CD4-positive, alpha-beta T cell (primary cell): ENCODE results near the gene TTLL10. TPM values are rescaled to one million over a fixed set of nuclear protein-coding genes. Genes with fewer than 3 reads are reported as not detected.
A peak's percentile ranks its signal among the peaks of the same experiment; 100 is the strongest.

Source experiments
- ATAC-seq: fragments of 200-7000 bp; cut with Tn5 transposase; one replicate; pipeline ENCODE4 v1.10.0; 2022; ENCODE audit warnings: mild to moderate bottlenecking; ENCODE audit not compliant: poor library complexity
- CTCF ChIA-PET: fragments of 350-600 bp; sonication (Branson Sonifier 250); formaldehyde crosslinking; loops from one replicate; lab custom pipeline; 2021; ENCODE audit warnings: antibody characterized with exemption, inconsistent platforms; lab: Charles Lee
- POLR2A ChIA-PET: fragments of 350-600 bp; sonication (Branson Sonifier 250); formaldehyde crosslinking; loops from one replicate; lab custom pipeline; 2021; ENCODE audit warnings: antibody characterized with exemption, inconsistent platforms; lab: Charles Lee
- DNase-seq, 14 experiments: peaks; one replicate each; pipeline ENCODE4 v3.0.0-alpha.2; 2013 to 2020; ENCODE audit warnings: mixed read lengths in 2 of 14
- H3K27ac ChIP-seq, 2 donors: one replicate each; pipeline versions ENCODE4 v1.5.1 to v1.7.0; 2013; ENCODE audit warnings: low read length in 2 of 2, low read depth in 1 of 2, mild to moderate bottlenecking in 1 of 2
- H3K27me3 ChIP-seq, 2 experiments: 1 replicate in 1 of 2; 2 replicates in 1 of 2; pipeline versions ENCODE4 v1.6.1 to v1.7.0; 2013; ENCODE audit warnings: low read length in 2 of 2, control low read depth in 1 of 2, mild to moderate bottlenecking in 1 of 2, moderate library complexity in 1 of 2; ENCODE audit not compliant: insufficient read depth in 2 of 2, control insufficient read depth in 1 of 2
- H3K36me3 ChIP-seq: one replicate; pipeline ENCODE4 v1.6.1; 2013; ENCODE audit warnings: low read length, control low read depth; ENCODE audit not compliant: insufficient read depth
- H3K4me1 ChIP-seq: one replicate; pipeline ENCODE4 v1.6.1; 2013; ENCODE audit warnings: low read length, control low read depth; ENCODE audit not compliant: insufficient read depth
- H3K4me3 ChIP-seq: one replicate; pipeline ENCODE4 v1.5.1; 2013; ENCODE audit warnings: mild to moderate bottlenecking, low read length, moderate library complexity
- H3K9me3 ChIP-seq, 2 experiments: 1 replicate in 1 of 2; 2 replicates in 1 of 2; pipeline versions ENCODE4 v1.6.1 to v1.7.0; 2013; ENCODE audit warnings: low read length in 2 of 2, mild to moderate bottlenecking in 2 of 2, control low read depth in 1 of 2, moderate library complexity in 1 of 2; ENCODE audit not compliant: control insufficient read depth in 1 of 2, insufficient read depth in 1 of 2
- H3K27ac Mint-ChIP-seq: one replicate; pipeline ENCODE4 v1.8.0; 2020; ENCODE audit warnings: mixed read lengths
- H3K27me3 Mint-ChIP-seq: one replicate; pipeline ENCODE4 v1.8.0; 2021; ENCODE audit warnings: mixed read lengths
- H3K36me3 Mint-ChIP-seq: one replicate; pipeline ENCODE4 v1.8.0; 2021; ENCODE audit warnings: low read depth, mixed read lengths
- H3K4me1 Mint-ChIP-seq: one replicate; pipeline ENCODE4 v1.8.0; 2021; ENCODE audit warnings: low read depth, mixed read lengths
- H3K4me3 Mint-ChIP-seq: one replicate; pipeline ENCODE4 v1.8.0; 2020; ENCODE audit warnings: mild to moderate bottlenecking, mixed read lengths
- H3K9me3 Mint-ChIP-seq: one replicate; pipeline ENCODE4 v1.8.0; 2020; ENCODE audit warnings: mixed read lengths
- intact Hi-C, 2 experiments: fragments of 100-400 bp; cut with DNase I in 1 of 2; cut with micrococcal nuclease in 1 of 2; formaldehyde crosslinking; loops; one replicate each; pipeline versions ENCODE4 v1.15.1 to v1.9.0; 2023 to 2025; cut with DNase I, micrococcal nuclease
- total RNA-seq, 174 experiments: library from RNA in 2 of 174; stranded (reverse) in 2 of 174; gene quantifications; one replicate each; pipeline ENCODE4 v1.2.3 and lab custom pipeline; 2021 to 2026
- TF ChIP-seq, protein P1 (sequence below): fragments of 200-600 bp; IDR thresholded peaks from one replicate; pipeline ENCODE4 v1.8.0; 2022; ENCODE audit warnings: antibody characterized with exemption, mild to moderate bottlenecking

TTLL10 gene
- total RNA-seq, 2 experiments from 2014 or later: 0.11 to 0.59 TPM

DNA sequence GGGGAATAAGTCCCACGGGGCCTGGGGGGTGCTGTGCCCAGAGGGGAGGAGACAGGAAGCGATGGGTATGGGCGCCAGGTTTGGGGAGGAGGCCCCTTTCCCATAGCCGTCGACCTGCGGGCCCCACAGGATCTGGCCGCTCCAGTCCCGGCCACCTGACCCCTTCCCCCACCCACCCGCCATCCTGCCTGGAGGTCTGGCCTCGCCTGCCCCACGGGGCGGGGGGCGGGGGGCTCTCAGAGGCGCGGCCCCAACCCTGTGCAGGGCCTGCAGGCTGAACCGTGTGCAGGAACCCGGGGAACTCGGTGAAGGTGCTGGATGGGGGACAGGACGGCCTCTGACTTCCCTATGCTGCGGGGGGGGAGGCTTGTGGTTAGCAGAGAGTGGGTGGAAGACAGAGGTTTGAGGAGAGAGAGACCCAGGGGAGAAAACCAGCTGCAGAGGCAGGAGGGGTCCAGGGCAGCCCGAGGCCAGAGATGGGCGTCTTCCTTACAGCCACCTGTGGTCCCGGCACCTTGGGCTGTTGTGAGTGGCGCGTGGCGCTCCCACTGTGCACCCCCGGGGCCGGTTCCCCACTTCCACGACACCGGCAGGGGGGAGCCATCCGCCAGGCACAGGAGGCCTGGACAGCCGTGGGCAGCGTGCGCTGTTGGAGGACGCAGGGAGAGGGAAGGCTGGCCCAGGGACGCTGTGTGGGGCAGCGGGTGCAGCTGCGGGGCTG lies 35.2 kb downstream of the TTLL10 start:
- Histone ChIP-seq H3K27me3 (no peaks in the 10 kb centered on the region), H3K36me3 (peaks cover 2% of the 10 kb centered on the region), H3K4me1 (peaks cover 84% of the 10 kb centered on the region), H3K9me3 (no peaks in the 10 kb centered on the region), H3K4me3 (peak overlapping the region; percentile 50), H3K27ac (peak overlapping the region; percentile 21 to 82)
- no peaks in the 10 kb centered on the region for H3K27me3 Mint-ChIP-seq
- no peaks in the 10 kb centered on the region for H3K9me3 Mint-ChIP-seq
- ATAC-seq (peak; percentile 25), DNase-seq (peak in 8 of 14 experiments; percentile 11 to 76 (median 50))
- intact Hi-C loops: loop anchor here in 1 of 2 experiments (5.0 kb wide), 1 partner anchor 52 kb away; no protein-coding TSS in a partner anchor
- TF ChIP-seq, protein P1, sequence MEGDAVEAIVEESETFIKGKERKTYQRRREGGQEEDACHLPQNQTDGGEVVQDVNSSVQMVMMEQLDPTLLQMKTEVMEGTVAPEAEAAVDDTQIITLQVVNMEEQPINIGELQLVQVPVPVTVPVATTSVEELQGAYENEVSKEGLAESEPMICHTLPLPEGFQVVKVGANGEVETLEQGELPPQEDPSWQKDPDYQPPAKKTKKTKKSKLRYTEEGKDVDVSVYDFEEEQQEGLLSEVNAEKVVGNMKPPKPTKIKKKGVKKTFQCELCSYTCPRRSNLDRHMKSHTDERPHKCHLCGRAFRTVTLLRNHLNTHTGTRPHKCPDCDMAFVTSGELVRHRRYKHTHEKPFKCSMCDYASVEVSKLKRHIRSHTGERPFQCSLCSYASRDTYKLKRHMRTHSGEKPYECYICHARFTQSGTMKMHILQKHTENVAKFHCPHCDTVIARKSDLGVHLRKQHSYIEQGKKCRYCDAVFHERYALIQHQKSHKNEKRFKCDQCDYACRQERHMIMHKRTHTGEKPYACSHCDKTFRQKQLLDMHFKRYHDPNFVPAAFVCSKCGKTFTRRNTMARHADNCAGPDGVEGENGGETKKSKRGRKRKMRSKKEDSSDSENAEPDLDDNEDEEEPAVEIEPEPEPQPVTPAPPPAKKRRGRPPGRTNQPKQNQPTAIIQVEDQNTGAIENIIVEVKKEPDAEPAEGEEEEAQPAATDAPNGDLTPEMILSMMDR: no peak
- CTCF ChIA-PET: interaction anchor here (0.5 kb wide), 1 partner anchor 21 kb away, joined by 3 read pairs; no protein-coding TSS in a partner anchor
- no peaks in the 10 kb centered on the region for H3K36me3 Mint-ChIP-seq
- peak overlapping the region; percentile 79 for H3K4me3 Mint-ChIP-seq
- peak overlapping the region; percentile 88 for H3K27ac Mint-ChIP-seq
- H3K4me1 Mint-ChIP-seq: peaks cover 19% of the 10 kb centered on the region
- POLR2A ChIA-PET: interaction anchor here (0.7 to 1.8 kb wide), 2 partner anchors 8 to 39 kb away, joined by 3 to 8 read pairs; no protein-coding TSS in a partner anchor

DNA sequence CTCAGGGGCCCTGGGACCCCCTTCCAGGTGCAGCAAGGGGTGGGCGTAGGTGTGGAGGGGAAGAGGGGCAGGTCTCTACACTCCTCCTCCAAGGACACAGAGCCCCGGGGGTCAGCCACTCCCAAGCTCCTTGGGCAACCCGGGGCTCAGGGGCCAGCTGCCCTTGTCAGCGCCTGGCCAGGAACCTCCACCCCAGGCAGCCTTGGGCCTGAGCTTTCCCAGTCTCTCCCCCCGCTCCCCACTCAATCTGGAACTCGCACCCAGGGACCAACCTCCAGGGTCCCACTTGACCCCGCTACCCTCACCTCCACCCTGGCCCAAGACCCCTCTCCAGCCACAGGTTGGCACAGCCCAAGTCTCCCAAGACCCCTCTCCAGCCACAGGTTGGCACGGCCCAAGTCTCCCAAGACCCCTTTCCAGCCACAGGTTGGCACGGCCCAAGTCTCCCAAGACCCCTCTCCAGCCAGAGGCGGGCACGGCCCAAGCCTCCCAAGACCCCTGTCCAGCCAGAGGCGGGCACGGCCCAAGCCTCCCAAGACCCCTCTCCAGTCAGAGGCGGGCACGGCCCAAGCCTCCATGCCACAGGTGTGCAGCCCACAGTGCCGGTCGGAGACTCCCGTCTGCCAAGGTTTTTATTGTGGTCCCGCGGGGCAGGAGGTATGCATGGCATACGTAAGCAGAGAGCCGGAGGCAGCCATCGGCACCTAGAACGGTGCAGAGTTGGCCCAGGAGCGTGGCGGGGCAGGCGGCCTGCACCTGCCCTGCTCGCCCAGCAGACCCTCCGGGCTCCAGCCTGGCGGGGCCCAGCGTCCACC lies 37.3 kb downstream of the TTLL10 start:
- TF ChIP-seq, protein P1: no peak
- Histone ChIP-seq H3K4me1 (peaks cover 90% of the 10 kb centered on the region), H3K9me3 (no peaks in the 10 kb centered on the region), H3K36me3 (peaks cover 2% of the 10 kb centered on the region), H3K27ac (no peak overlapping the region), H3K27me3 (no peaks in the 10 kb centered on the region), H3K4me3 (no peak overlapping the region)
- H3K4me3 Mint-ChIP-seq: peak overlapping the region; percentile 48
- DNase-seq: peak in 4 of 14 experiments; percentile 2 to 31 (median 17)
- no peak for ATAC-seq
- intact Hi-C loops: no loop called here
- POLR2A ChIA-PET: no interaction called here
- H3K36me3 Mint-ChIP-seq: no peaks in the 10 kb centered on the region
- H3K27ac Mint-ChIP-seq: peak overlapping the region; percentile 44
- CTCF ChIA-PET: no interaction called here
- peaks cover 30% of the 10 kb centered on the region for H3K4me1 Mint-ChIP-seq
- H3K27me3 Mint-ChIP-seq: no peaks in the 10 kb centered on the region
- no peaks in the 10 kb centered on the region for H3K9me3 Mint-ChIP-seq

DNA sequence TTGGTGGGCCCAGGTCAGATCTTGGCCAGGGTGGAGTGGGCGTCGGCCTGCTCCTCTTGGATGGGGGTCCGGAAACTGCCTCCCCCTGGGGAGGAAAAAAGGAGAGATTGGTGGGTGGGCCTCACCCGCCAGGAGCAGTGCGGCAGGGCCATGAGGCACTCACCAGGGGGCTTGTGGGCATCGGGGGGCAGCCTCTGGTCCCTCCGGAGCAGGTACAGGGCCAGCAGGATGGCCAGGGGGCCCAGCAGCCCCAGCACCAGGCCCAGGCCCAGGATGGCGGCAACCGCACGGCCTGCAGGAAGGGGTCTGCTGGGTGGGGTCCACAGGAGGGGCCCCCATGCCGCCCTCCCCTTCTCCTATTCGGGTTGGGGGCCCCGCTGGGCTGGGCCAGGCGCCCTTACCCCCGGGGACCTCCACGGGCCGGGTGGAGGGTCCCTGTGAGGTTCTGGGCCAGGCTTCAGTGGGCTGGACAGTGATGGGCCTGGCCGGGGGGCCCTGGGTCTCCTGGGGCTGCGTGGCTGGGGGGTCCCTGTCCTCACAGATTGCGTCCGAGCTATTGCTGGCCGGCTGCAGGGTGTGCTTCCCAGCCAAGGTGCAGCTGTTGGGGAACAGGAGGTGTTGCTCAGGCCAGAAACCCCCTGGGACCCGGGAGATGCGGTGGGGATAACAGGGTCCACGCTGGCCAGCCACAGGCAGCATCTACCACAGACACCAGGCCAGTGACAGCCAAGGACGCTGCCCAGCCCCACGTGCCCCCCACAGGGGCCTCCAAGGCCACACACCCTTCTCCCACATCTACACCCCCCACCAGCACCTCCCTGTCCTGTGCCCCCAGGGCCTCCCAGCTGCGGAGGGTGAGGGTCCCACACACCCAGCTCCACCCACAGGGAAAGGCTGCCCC lies 38.1 kb downstream of the TTLL10 start:
- Histone ChIP-seq H3K9me3 (no peaks in the 10 kb centered on the region), H3K27me3 (no peaks in the 10 kb centered on the region), H3K27ac (peak overlapping the region in 1 of 2 donors; percentile 40), H3K4me3 (peak overlapping the region; percentile 35), H3K36me3 (peaks cover 2% of the 10 kb centered on the region), H3K4me1 (peaks cover 90% of the 10 kb centered on the region)
- Mint-ChIP-seq H3K27me3 (no peaks in the 10 kb centered on the region), H3K36me3 (peaks cover 6% of the 10 kb centered on the region), H3K4me3 (peak overlapping the region; percentile 45), H3K9me3 (no peaks in the 10 kb centered on the region), H3K4me1 (peaks cover 35% of the 10 kb centered on the region), H3K27ac (peak overlapping the region; percentile 44)
- peak in 2 of 14 experiments; percentile 5 to 38 for DNase-seq
- ATAC-seq: no peak
- TF ChIP-seq, protein P1: no peak
- intact Hi-C loops: no loop called here
- POLR2A ChIA-PET: no interaction called here
- CTCF ChIA-PET: no interaction called here
